ENCODE measurements around the gene TMEM63B.

The TMEM63B gene

DNA sequence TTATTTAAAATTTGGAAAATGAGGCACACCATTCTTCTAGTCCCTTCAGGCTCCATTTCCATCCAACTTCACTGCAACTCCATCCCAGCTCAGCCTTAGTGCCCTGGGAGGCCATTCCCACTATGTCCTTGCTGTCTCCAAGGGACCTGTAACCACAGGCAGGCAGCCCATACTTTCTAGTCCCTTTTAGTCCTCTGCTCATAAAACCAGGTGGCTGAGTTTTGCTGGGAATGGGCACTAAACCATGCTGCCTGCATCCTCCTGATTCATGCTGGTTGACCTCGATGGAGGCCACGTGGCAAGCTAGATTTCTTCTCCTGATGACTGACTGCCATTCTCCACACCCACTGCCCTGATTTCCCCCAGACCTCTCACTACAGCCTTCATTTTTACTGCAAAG is 61.9 kb downstream of the TMEM63B start:
- ATAC-seq, result no peak
- TF ChIP-seq ZFP3 (CRISPR knock-in tag; IDR thresholded peaks at IDR 0.05) (no peak), TOX (CRISPR knock-in tag; IDR thresholded peaks at IDR 0.05; ENCODE audit: borderline replicate concordance) (no peak), ZC3H10 (CRISPR knock-in tag; IDR thresholded peaks at IDR 0.05) (no peak), ZNF565 (CRISPR knock-in tag; conservative IDR thresholded peaks at IDR 0.05; ENCODE audit: low read depth) (no peak), RARB (CRISPR knock-in tag; IDR thresholded peaks at IDR 0.05) (no peak), ZFP30 (CRISPR knock-in tag; IDR thresholded peaks at IDR 0.05) (no peak), BACH2 (CRISPR knock-in tag; IDR thresholded peaks at IDR 0.05; ENCODE audit: borderline replicate concordance) (no peak), GLIS3 (CRISPR knock-in tag; IDR thresholded peaks at IDR 0.05) (no peak), ARNTL (CRISPR knock-in tag; IDR thresholded peaks at IDR 0.05; ENCODE audit: borderline replicate concordance, low read depth) (no peak), ISL1 (CRISPR knock-in tag; IDR thresholded peaks at IDR 0.05) (no peak), PATZ1 (CRISPR knock-in tag; IDR thresholded peaks at IDR 0.05; ENCODE audit: borderline replicate concordance) (no peak), TCF4 (CRISPR knock-in tag; IDR thresholded peaks at IDR 0.05; ENCODE audit: borderline replicate concordance) (no peak), ZNF8 (CRISPR knock-in tag; IDR thresholded peaks at IDR 0.05) (no peak), SNAI2 (CRISPR knock-in tag; IDR thresholded peaks at IDR 0.05) (no peak), PPARA (CRISPR knock-in tag; IDR thresholded peaks at IDR 0.05; ENCODE audit: borderline replicate concordance) (no peak)
- TF ChIP-seq, protein P1, sequence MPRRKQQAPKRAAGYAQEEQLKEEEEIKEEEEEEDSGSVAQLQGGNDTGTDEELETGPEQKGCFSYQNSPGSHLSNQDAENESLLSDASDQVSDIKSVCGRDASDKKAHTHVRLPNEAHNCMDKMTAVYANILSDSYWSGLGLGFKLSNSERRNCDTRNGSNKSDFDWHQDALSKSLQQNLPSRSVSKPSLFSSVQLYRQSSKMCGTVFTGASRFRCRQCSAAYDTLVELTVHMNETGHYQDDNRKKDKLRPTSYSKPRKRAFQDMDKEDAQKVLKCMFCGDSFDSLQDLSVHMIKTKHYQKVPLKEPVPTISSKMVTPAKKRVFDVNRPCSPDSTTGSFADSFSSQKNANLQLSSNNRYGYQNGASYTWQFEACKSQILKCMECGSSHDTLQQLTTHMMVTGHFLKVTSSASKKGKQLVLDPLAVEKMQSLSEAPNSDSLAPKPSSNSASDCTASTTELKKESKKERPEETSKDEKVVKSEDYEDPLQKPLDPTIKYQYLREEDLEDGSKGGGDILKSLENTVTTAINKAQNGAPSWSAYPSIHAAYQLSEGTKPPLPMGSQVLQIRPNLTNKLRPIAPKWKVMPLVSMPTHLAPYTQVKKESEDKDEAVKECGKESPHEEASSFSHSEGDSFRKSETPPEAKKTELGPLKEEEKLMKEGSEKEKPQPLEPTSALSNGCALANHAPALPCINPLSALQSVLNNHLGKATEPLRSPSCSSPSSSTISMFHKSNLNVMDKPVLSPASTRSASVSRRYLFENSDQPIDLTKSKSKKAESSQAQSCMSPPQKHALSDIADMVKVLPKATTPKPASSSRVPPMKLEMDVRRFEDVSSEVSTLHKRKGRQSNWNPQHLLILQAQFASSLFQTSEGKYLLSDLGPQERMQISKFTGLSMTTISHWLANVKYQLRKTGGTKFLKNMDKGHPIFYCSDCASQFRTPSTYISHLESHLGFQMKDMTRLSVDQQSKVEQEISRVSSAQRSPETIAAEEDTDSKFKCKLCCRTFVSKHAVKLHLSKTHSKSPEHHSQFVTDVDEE (CRISPR knock-in tag; IDR thresholded peaks at IDR 0.05), result no peak

DNA sequence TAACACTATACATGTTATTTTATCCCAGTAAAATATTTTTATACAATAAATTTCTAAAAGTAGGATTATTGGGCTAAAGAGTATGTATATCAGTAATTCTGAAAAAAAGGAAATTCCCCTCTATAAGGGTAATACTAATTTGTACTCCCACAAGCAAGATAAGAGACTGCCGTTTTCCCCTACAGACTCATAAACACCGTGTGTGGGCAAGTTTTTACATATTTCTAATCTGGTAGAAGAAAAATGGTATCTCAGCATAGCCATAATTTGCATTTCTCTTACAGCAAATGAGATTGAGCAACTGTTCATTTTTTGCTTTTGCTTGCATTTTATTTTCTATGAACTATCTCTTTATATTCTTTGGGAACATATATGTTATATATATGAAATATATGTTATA is 63.4 kb downstream of the TMEM63B start:
- no peak for ATAC-seq
- TF ChIP-seq PPARA (CRISPR knock-in tag; IDR thresholded peaks at IDR 0.05; ENCODE audit: borderline replicate concordance) (no peak), ZFP3 (CRISPR knock-in tag; IDR thresholded peaks at IDR 0.05) (no peak), SNAI2 (CRISPR knock-in tag; IDR thresholded peaks at IDR 0.05) (no peak), ZNF8 (CRISPR knock-in tag; IDR thresholded peaks at IDR 0.05) (no peak)

- no peak for TF ChIP-seq ZFP30 (CRISPR knock-in tag; IDR thresholded peaks at IDR 0.05)
- ATAC-seq, result no peak
Measured at GRCh38 chr6:44192428-44193041, 65.2 kb downstream of the TMEM63B start.

DNA sequence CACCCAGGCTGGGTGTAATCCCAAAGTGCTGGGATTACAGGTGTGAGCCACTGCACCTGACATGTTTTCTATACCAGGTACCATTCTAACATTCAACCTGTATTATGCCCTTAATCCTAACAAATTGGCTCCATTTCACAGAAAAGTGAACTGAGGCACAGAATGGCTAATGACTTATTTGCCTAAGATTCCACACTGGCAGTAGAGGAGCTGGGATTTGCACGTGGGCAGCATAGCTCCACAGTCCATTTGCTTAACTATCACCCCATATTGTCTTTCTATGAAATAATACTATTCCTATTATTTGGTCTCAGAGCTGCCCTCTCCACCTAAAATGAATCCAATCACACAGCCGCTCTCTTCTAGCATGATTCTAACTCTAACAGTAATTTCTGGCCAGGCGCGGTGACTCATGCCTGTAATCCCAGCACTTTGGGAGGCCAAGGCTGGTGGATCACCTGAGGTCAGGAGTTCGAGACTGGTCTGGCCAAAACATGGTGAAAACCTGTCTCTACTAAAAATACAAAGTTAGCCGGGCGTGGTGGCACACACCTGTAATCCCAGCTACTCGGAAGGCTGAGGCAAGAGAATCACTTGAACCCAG is 66.1 kb downstream of the TMEM63B start:
- TF ChIP-seq, protein P2, sequence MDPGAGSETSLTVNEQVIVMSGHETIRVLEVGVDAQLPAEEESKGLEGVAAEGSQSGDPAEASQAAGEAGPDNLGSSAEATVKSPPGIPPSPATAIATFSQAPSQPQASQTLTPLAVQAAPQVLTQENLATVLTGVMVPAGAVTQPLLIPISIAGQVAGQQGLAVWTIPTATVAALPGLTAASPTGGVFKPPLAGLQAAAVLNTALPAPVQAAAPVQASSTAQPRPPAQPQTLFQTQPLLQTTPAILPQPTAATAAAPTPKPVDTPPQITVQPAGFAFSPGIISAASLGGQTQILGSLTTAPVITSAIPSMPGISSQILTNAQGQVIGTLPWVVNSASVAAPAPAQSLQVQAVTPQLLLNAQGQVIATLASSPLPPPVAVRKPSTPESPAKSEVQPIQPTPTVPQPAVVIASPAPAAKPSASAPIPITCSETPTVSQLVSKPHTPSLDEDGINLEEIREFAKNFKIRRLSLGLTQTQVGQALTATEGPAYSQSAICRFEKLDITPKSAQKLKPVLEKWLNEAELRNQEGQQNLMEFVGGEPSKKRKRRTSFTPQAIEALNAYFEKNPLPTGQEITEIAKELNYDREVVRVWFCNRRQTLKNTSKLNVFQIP (CRISPR knock-in tag; IDR thresholded peaks at IDR 0.05; ENCODE audit: borderline replicate concordance, low read depth), result no peak
- TF ChIP-seq BACH2 (CRISPR knock-in tag; IDR thresholded peaks at IDR 0.05; ENCODE audit: borderline replicate concordance) (no peak), ZNF565 (CRISPR knock-in tag; conservative IDR thresholded peaks at IDR 0.05; ENCODE audit: low read depth) (no peak), PATZ1 (CRISPR knock-in tag; IDR thresholded peaks at IDR 0.05; ENCODE audit: borderline replicate concordance) (no peak), RARB (CRISPR knock-in tag; IDR thresholded peaks at IDR 0.05) (no peak), ARNTL (CRISPR knock-in tag; IDR thresholded peaks at IDR 0.05; ENCODE audit: borderline replicate concordance, low read depth) (no peak), ESRRG (CRISPR knock-in tag; IDR thresholded peaks at IDR 0.05) (no peak), ZFP3 (CRISPR knock-in tag; IDR thresholded peaks at IDR 0.05) (no peak), ISL1 (CRISPR knock-in tag; IDR thresholded peaks at IDR 0.05) (no peak), GLIS3 (CRISPR knock-in tag; IDR thresholded peaks at IDR 0.05) (no peak), ZNF70 (CRISPR knock-in tag; IDR thresholded peaks at IDR 0.05) (no peak)
- TF ChIP-seq, protein P1 (CRISPR knock-in tag; IDR thresholded peaks at IDR 0.05), result no peak
- ATAC-seq, result no peak

All from SK-N-SH treated with all-trans-retinoic acid at 6 μM for 48 hours (cell line).